T-helper 17 cell (primary cell): Measurements from ENCODE around the gene UBAC1. TPM values are rescaled to one million over a fixed set of nuclear protein-coding genes. Genes with fewer than 3 reads are reported as not detected.
A peak's percentile ranks its signal among the peaks of the same experiment; 100 is the strongest.

Source experiments
- ATAC-seq: fragments of 150-1000 bp; cut with Tn5 transposase; 2 replicates; pipeline ENCODE4 v1.10.0; 2021; ENCODE audit warnings: mild to moderate bottlenecking, moderate library complexity
- DNase-seq, 3 donors: peaks; one replicate each; pipeline versions ENCODE4 v3.0.0 to v3.0.0-alpha.2; 2020 to 2021
- H3K9me3 ChIP-seq: one replicate; pipeline ENCODE4 v1.7.0; 2013; ENCODE audit warnings: low read length, mild to moderate bottlenecking; ENCODE audit not compliant: control insufficient read depth, poor library complexity, severe bottlenecking
- H3K27ac Mint-ChIP-seq: one replicate; pipeline ENCODE4 v1.8.0; 2022; ENCODE audit warnings: mild to moderate bottlenecking, moderate library complexity, mixed read lengths
- H3K27me3 Mint-ChIP-seq: one replicate; pipeline ENCODE4 v1.8.0; 2022; ENCODE audit warnings: mixed read lengths
- H3K36me3 Mint-ChIP-seq: one replicate; pipeline ENCODE4 v1.8.0; 2022; ENCODE audit warnings: low read depth, mixed read lengths
- H3K4me1 Mint-ChIP-seq: one replicate; pipeline ENCODE4 v1.8.0; 2022; ENCODE audit warnings: mild to moderate bottlenecking, mixed read lengths
- H3K4me3 Mint-ChIP-seq: one replicate; pipeline ENCODE4 v1.8.0; 2022; ENCODE audit warnings: mild to moderate bottlenecking, moderate library complexity, mixed read lengths
- total RNA-seq, 4 donors: library from RNA in 2 of 4; stranded (reverse) in 2 of 4; gene quantifications; one replicate each; pipeline ENCODE4 v1.2.3 and lab custom pipeline; 2022 to 2026

UBAC1 gene
- total RNA-seq, 2 donors from 2014 or later, result 23.2 to 23.7 TPM

- H3K27ac Mint-ChIP-seq, result no peak overlapping the region
- peaks cover 4% of the 10 kb centered on the region for H3K4me1 Mint-ChIP-seq
- DNase-seq (no peak), ATAC-seq (no peak)
- no peaks in the 10 kb centered on the region for H3K27me3 Mint-ChIP-seq
- no peaks in the 10 kb centered on the region for H3K36me3 Mint-ChIP-seq
- no peaks in the 10 kb centered on the region for H3K9me3 ChIP-seq
- no peak overlapping the region for H3K4me3 Mint-ChIP-seq
These were observed 40.1 kb upstream of the UBAC1 start for GRCh38 chr9:136001231-136001630.

DNA sequence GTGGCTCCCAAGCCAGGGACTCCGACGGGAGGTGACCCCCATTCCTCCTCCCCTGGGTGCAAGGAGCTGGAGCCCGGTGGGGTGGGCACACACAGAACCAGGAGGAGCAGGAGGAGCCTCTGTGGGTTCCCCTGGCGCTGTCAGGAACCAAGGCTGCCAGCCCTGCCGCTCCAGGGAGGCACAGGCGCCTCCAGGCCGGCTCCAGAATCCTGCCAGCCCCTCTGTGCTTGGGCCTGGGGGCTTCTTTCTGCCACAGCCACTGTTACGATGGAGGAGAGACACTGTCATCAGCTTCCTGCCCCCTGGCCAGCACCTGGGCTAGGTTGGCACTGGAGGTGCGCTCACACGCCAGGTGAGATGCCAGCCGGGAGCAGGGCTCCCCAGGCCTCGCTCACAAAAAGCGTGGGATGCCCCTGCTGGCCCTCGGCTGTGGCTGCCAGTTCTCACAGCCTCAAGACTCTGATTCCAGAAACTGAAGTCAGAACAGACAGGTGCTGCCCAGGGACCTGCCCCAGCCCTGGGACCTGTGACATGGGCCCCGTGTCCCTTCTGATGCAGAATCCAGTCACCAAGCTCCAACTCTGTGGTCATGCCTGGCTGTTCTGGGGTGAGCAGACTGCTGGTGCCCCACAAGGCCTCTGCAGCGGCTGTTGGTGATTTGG lies 37.4 kb upstream of the UBAC1 start:
- H3K4me3 Mint-ChIP-seq, result no peak overlapping the region
- H3K27me3 Mint-ChIP-seq, result no peaks in the 10 kb centered on the region
- H3K4me1 Mint-ChIP-seq, result peaks cover 7% of the 10 kb centered on the region
- DNase-seq (no peak), ATAC-seq (no peak)
- no peak overlapping the region for H3K27ac Mint-ChIP-seq
- no peaks in the 10 kb centered on the region for H3K36me3 Mint-ChIP-seq
- no peaks in the 10 kb centered on the region for H3K9me3 ChIP-seq

DNA sequence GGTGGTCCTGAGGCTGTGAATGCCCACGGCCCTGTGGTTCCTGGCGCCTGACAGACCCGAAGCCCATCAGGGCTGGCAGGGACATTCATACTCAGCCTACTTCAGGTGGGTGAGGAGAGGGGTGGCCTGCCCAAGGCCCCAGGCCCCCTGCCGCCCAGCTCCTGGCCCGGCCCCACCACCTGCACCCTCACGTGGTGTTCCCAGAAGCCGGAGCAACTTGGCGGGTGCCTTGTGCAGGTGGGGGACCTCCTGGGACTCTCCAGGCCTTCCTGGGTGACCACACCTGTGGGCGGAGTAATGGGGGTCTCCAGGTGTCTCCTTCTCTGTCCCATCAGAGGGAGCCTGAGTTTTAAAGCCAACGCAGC lies 36.8 kb upstream of the UBAC1 start:
- Mint-ChIP-seq H3K4me1 (peaks cover 7% of the 10 kb centered on the region), H3K4me3 (no peak overlapping the region), H3K36me3 (no peaks in the 10 kb centered on the region), H3K27me3 (no peaks in the 10 kb centered on the region), H3K27ac (no peak overlapping the region)
- DNase-seq, result no peak
- no peak for ATAC-seq
- no peaks in the 10 kb centered on the region for H3K9me3 ChIP-seq

GRCh38 chr9:135997090-135998015 lies 36.2 kb upstream of the UBAC1 start:
- Mint-ChIP-seq H3K36me3 (no peaks in the 10 kb centered on the region), H3K4me1 (peaks cover 9% of the 10 kb centered on the region), H3K27me3 (no peaks in the 10 kb centered on the region), H3K4me3 (no peak overlapping the region), H3K27ac (no peak overlapping the region)
- no peaks in the 10 kb centered on the region for H3K9me3 ChIP-seq
- no peak for ATAC-seq
- no peak for DNase-seq

DNA sequence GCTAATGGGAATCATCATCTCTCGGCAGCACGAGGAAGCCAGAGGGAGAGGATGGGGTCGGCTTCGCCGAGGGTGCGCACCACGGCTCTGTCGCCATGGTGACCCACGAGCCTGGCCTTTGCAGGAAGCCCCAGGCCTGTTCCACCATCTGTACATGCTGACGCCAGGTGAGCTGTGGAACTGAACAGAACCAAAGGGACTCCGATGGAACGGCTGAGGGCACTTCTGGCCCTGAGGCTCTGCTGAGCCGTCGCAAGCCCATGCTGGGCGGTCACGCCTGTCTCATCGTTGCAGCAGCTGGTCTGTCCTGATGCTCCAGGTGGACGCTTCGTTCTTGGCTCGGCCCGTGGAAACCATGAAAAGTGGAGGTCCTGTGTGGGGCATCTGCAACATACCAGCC lies 34.6 kb upstream of the UBAC1 start:
- no peak overlapping the region for H3K27ac Mint-ChIP-seq
- peaks cover 14% of the 10 kb centered on the region for H3K4me1 Mint-ChIP-seq
- H3K9me3 ChIP-seq, result no peaks in the 10 kb centered on the region
- H3K36me3 Mint-ChIP-seq, result no peaks in the 10 kb centered on the region
- no peak for DNase-seq
- H3K4me3 Mint-ChIP-seq, result no peak overlapping the region
- no peaks in the 10 kb centered on the region for H3K27me3 Mint-ChIP-seq
- no peak for ATAC-seq

GRCh38 chr9:135994501-135995192 lies 33.5 kb upstream of the UBAC1 start:
- Mint-ChIP-seq H3K4me3 (no peak overlapping the region), H3K27me3 (no peaks in the 10 kb centered on the region), H3K4me1 (peaks cover 16% of the 10 kb centered on the region), H3K36me3 (no peaks in the 10 kb centered on the region), H3K27ac (no peak overlapping the region)
- no peak for DNase-seq
- H3K9me3 ChIP-seq, result no peaks in the 10 kb centered on the region
- no peak for ATAC-seq

- no peak overlapping the region for H3K27ac Mint-ChIP-seq
These were observed 32.8 kb upstream of the UBAC1 start for GRCh38 chr9:135993765-135994500.

GRCh38 chr9:135993409-135993742 lies 32.2 kb upstream of the UBAC1 start:
- peaks cover 16% of the 10 kb centered on the region for H3K4me1 Mint-ChIP-seq
- no peaks in the 10 kb centered on the region for H3K27me3 Mint-ChIP-seq
- ATAC-seq (no peak), DNase-seq (no peak)
- no peaks in the 10 kb centered on the region for H3K36me3 Mint-ChIP-seq
- no peaks in the 10 kb centered on the region for H3K9me3 ChIP-seq
- no peak overlapping the region for H3K27ac Mint-ChIP-seq
- peak overlapping the region; percentile 28 for H3K4me3 Mint-ChIP-seq

More at GRCh38 chr9:135993765-135994500, 32.8 kb upstream of the UBAC1 start:
- H3K36me3 Mint-ChIP-seq, result no peaks in the 10 kb centered on the region
- H3K4me1 Mint-ChIP-seq, result peaks cover 16% of the 10 kb centered on the region
- DNase-seq (no peak), ATAC-seq (no peak)
- H3K27me3 Mint-ChIP-seq, result no peaks in the 10 kb centered on the region
- H3K4me3 Mint-ChIP-seq, result peak overlapping the region; percentile 28
- H3K9me3 ChIP-seq, result no peaks in the 10 kb centered on the region

DNA sequence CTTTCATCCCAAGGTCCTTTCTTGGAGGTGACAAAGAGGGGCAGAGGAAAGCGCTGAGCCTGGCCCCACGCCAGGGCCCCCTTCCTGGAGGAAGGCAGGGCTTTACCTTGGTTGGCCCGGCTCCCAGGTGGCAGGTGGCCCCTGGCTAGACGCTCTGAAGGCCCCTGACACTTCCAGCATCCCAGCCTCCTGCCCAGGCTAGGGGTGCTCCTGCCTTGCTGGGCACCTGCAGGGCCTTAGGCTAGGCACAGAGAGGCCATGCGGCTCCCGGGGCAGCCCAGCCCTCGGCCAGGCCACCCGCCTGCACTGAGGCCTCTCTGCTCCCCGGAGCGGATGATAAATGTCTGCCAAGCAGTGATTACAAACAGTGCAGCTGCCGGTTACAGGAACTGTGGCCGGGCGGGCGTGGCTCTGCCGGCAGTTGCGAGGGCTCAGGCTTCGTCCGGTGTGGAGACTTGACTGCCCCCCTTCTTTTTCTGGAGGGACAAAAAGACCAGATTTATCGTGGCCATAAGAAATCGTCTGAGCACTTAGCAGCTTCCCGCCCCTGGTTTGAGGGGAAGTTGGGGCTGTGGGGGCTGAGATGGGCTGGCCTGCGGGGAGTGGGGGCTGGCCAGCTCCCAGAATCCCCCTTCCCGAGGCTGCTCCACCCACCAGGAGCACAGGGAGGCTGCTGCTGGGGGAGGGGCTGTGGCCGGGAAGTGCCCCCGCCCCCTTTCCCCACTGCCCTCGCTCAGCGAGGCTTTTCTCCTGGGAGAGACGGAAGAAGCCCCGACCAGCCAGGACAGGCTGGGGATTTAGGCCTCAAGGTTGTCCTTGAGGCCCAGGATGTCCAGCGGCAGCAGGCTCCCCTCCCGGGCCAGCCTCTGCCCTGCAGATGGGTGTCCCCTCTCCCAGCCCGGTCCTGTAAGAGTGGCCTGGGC lies 31.6 kb upstream of the UBAC1 start:
- no peaks in the 10 kb centered on the region for H3K36me3 Mint-ChIP-seq
- H3K27me3 Mint-ChIP-seq, result no peaks in the 10 kb centered on the region
- no peak overlapping the region for H3K27ac Mint-ChIP-seq
- peaks cover 16% of the 10 kb centered on the region for H3K4me1 Mint-ChIP-seq
- DNase-seq (no peak), ATAC-seq (peak; percentile 56)
- no peaks in the 10 kb centered on the region for H3K9me3 ChIP-seq
- peak overlapping the region; percentile 56 for H3K4me3 Mint-ChIP-seq

DNA sequence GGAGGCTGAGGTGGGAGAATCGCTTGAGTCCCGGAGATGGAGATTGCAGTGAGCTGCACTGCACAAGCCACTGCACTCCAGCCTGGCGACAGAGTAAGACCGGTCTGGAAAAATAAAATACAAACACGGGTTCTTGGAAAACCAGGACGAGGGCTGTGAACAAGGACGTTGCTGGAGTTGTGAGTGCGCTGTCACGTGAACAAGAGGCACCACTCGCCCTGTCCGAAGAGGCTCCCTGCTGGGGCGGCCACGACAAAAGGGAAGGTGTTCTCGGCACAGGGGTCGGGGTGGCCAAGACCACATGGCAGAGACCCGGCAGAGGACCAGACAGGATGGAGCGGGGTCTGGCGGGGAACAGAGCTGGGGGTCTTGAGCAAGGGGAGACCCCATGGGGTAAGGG lies 30.6 kb upstream of the UBAC1 start:
- Mint-ChIP-seq H3K4me3 (peak overlapping the region; percentile 52), H3K4me1 (peaks cover 16% of the 10 kb centered on the region), H3K27me3 (no peaks in the 10 kb centered on the region), H3K27ac (no peak overlapping the region), H3K36me3 (no peaks in the 10 kb centered on the region)
- no peak for DNase-seq
- H3K9me3 ChIP-seq, result no peaks in the 10 kb centered on the region
- ATAC-seq, result no peak

DNA sequence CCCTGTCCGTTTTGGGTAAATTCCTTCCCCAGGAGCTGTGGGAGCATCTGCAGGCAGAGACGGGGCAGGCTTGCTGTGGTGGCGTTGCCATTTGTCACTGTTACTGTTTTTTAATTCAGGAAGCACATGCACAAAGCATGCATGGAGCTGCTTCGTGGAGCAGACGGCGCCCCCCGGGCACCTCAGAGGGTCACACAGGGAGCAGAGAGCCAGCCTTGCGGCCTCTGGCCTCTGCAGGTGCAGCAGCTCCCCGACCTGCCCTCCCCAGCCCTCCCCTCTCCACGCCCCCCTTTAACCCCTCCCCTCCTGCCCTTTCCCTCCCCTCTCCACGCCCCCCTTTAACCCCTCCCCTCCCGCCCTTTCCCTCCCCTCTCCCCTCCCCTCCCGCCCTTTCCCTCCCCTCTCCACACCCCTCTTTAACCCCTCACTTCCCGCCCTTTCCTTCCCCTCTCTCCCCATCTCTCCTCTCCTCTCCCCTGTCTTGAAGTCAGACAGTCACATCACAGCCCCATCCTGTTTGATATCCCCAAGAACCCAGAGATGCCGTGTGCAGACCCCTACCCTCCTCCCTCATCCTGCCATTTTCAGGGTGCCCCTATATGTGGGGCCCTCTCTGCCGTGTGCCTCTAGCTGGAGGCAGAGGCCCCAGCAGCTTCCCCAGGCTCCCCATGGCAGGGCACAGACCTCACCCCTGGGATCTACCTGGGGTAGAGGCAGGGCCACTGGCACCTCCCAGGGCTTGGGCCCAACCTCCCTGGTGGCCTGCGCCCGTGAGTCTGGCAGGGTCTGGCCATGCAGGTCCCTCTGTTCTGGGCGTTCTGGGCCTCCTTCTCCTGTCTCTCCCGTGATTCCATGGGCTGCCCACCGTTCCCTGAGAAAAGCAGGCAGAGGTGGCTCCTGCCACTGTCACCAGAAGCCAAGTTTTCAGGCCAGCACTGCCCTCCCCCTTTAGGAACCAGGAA lies 29.6 kb upstream of the UBAC1 start:
- H3K4me3 Mint-ChIP-seq, result peak overlapping the region; percentile 78
- DNase-seq (peak in 2 of 3 donors; percentile 57), ATAC-seq (peak; percentile 78)
- H3K36me3 Mint-ChIP-seq, result no peaks in the 10 kb centered on the region
- peaks cover 16% of the 10 kb centered on the region for H3K4me1 Mint-ChIP-seq
- H3K9me3 ChIP-seq, result no peaks in the 10 kb centered on the region
- H3K27ac Mint-ChIP-seq, result no peak overlapping the region
- no peaks in the 10 kb centered on the region for H3K27me3 Mint-ChIP-seq
